ENCODE measurements around the gene SRRM4.

DNA sequence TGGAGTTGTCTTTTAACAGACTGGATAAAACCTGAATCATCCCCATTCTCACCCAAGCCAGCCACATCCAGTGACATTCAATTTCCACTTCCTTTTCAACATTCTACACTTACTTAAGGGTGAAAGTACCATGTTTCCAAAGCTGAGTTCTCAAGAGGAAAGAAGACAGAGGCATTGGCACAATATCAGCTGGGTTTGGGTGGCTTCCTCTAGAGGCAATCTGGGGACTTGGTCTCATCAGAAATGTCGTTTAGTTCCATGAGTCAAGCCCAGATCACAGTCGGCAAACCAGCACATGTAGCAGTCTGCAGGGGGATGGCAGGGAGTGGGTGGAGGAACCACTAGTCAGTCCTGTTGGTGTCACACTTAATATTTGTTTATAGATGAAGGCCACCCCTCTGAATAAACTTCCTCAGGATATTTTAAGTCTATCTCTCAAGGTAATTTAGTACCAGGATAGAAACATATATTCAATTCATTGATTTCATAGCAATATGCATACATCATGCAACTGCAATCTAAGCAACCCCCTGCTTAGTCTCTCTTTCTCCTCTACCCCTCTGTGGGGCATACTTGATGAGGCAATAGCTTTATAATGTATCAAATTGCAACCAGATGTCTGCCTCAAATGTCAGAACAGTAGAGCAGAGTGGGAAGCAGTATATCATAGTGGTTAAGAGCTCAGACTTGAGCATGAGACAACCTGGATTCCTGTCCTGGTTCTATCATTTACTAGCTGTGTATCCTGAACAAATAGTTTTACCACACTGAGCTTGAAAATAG, 3.0 kb downstream of the SRRM4 start:
- TF ChIP-seq, protein P1, sequence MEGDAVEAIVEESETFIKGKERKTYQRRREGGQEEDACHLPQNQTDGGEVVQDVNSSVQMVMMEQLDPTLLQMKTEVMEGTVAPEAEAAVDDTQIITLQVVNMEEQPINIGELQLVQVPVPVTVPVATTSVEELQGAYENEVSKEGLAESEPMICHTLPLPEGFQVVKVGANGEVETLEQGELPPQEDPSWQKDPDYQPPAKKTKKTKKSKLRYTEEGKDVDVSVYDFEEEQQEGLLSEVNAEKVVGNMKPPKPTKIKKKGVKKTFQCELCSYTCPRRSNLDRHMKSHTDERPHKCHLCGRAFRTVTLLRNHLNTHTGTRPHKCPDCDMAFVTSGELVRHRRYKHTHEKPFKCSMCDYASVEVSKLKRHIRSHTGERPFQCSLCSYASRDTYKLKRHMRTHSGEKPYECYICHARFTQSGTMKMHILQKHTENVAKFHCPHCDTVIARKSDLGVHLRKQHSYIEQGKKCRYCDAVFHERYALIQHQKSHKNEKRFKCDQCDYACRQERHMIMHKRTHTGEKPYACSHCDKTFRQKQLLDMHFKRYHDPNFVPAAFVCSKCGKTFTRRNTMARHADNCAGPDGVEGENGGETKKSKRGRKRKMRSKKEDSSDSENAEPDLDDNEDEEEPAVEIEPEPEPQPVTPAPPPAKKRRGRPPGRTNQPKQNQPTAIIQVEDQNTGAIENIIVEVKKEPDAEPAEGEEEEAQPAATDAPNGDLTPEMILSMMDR (IDR thresholded peaks at IDR 0.05), result no peak
- TF ChIP-seq POLR2A (IDR thresholded peaks at IDR 0.05), result no peak

Data from uterus (tissue), 2 donors.